ENCODE results near the gene IQGAP1.
A peak's percentile ranks its signal among the peaks of the same experiment; 100 is the strongest.
"Not testable (repeated sequence)": the region's sequence is repeated elsewhere in the genome, so short reads cannot be mapped to it uniquely, and the experiment has no call there.

IQGAP1 gene

DNA sequence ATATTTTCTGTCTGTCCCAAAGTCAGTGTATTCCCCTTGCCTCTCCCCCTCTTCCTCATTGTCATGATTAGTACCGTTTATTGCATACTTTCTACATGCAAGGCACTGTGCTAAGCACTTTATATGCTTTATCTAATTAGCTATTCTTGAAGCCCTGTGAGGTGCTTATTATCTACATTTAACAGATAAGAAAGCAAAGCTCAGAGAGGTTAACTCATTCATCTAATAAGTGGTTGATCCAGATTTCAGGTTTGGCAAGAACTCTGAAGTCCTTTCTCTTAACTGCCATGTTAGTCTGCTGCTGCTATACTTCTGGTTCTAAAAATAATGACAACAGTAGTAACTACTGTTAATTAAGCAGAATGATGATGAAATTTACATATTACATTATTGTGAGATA, 13.5 kb downstream of the IQGAP1 start:
- peak overlapping the region; percentile 49 for H3K4me3 ChIP-seq (ENCODE audit: low read length)
- H3K27me3 ChIP-seq (ENCODE audit: control insufficient read depth, insufficient read depth, low read length), result no peaks in the 10 kb centered on the region
- no peaks in the 10 kb centered on the region for H3K9me3 ChIP-seq (replicated peaks; ENCODE audit: low read length)
- H3K36me3 ChIP-seq (ENCODE audit: insufficient read depth, low read length), result no peaks in the 10 kb centered on the region
- H3K4me2 ChIP-seq (ENCODE audit: low read length), result peak overlapping the region; percentile 74
- peak overlapping the region; percentile 75 for H3K9ac ChIP-seq (ENCODE audit: low read depth, low read length)
- H3K4me1 ChIP-seq (ENCODE audit: control insufficient read depth, insufficient read depth, low read length), result peaks cover 67% of the 10 kb centered on the region

DNA sequence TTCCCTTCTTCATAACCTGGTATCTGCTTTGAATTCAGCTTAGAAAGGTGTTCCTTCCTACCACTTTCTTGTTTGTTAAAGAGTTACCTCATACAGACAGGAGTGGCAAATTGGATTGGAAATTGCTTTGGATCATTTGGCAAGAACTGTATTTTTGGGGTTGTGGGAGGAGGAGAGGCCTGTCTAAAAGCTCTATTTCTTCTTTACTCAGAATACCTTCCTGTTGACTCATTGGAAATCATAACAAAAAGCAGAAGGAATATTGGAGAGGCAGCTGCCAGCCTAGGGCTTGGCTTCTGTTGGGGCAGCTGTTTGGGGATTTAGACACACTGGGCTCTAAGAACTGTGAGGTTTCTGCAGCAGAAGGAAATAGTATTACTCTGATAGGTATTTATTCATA, 14.2 kb downstream of the IQGAP1 start:
- peak overlapping the region; percentile 74 for H3K4me2 ChIP-seq (ENCODE audit: low read length)
- H3K9ac ChIP-seq (ENCODE audit: low read depth, low read length), result peak overlapping the region; percentile 75
- H3K9me3 ChIP-seq (replicated peaks; ENCODE audit: low read length), result no peaks in the 10 kb centered on the region
- H3K4me3 ChIP-seq (ENCODE audit: low read length), result peak overlapping the region; percentile 49
- peaks cover 73% of the 10 kb centered on the region for H3K4me1 ChIP-seq (ENCODE audit: control insufficient read depth, insufficient read depth, low read length)
- H3K36me3 ChIP-seq (ENCODE audit: insufficient read depth, low read length), result no peaks in the 10 kb centered on the region
- H3K27me3 ChIP-seq (ENCODE audit: control insufficient read depth, insufficient read depth, low read length), result no peaks in the 10 kb centered on the region

DNA sequence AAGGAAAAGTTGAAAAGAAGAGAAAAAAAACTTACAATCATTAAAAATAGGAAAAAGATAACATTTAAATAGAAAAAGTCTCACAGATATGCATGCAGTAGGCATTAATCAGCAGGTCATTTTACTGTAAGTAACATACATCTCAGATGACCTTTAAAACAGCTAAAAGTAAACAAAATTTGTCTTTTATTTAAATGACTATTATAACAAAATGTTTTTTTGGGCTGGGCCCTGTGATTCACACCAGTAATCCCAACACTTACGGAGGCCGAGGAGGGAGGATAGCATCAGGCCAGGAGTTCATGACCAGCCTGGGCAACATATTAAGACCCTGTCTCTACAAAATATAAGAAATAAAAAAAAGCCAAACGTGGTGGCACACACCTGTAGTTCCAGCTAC, 14.7 kb downstream of the IQGAP1 start:
- Histone ChIP-seq H3K4me1 (ENCODE audit: control insufficient read depth, insufficient read depth, low read length) (peaks cover 78% of the 10 kb centered on the region), H3K4me2 (ENCODE audit: low read length) (peak overlapping the region; percentile 49), H3K9ac (ENCODE audit: low read depth, low read length) (peak overlapping the region; percentile 61), H3K9me3 (replicated peaks; ENCODE audit: low read length) (no peaks in the 10 kb centered on the region), H3K4me3 (ENCODE audit: low read length) (peak overlapping the region; percentile 26), H3K27me3 (ENCODE audit: control insufficient read depth, insufficient read depth, low read length) (no peaks in the 10 kb centered on the region), H3K36me3 (ENCODE audit: insufficient read depth, low read length) (no peaks in the 10 kb centered on the region)

DNA sequence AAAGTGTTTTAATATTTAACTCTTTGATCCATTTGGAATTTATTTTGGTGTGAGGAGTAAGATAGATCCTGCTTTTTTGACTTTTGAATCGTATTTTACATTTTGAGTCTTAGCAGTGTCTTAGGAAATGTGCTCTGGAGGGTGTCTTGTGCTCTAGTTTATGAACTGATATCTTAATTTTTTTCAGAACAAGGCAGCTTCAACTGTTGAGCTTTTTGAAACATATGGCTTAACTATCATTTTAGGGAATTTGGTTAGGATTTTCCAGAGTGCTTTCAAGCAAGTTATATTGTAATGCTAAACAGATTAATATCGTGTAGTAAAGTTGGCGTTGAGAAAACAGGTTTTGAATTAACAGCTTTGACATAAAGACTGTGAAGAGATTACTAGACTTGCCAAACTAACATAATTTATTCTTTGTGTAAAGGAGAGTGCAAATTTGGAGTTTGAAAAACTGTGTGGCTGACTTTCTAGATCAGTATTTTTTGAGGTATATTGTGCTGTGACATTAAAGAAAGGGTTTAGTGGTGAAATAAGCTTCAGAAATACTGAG, 17.1 kb downstream of the IQGAP1 start:
- Histone ChIP-seq H3K4me2 (ENCODE audit: low read length) (peak overlapping the region; percentile 77), H3K4me3 (ENCODE audit: low read length) (no peak overlapping the region), H3K4me1 (ENCODE audit: control insufficient read depth, insufficient read depth, low read length) (peaks cover 80% of the 10 kb centered on the region)

DNA sequence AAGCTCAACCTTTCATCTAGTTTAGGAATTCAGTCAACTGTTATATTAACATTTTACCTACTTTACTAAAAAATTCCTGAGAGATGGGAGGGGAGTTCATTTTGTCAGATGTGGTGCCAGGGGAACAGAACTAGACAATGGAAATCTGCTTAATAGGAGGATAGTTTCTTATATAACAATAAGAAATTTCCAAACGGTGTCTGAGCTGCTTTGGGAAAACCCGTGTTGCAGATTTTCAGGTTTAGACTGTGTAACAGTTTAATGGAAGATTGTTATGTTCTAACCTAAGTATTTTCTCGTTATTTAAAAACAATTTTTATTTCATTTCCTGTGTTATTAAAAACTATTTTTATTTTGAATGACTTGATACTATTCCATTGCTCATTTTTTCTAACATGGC, 19.3 kb downstream of the IQGAP1 start:
- Histone ChIP-seq H3K4me2 (ENCODE audit: low read length) (peak overlapping the region; percentile 77), H3K27me3 (ENCODE audit: control insufficient read depth, insufficient read depth, low read length) (no peaks in the 10 kb centered on the region), H3K9me3 (replicated peaks; ENCODE audit: low read length) (no peaks in the 10 kb centered on the region), H3K36me3 (ENCODE audit: insufficient read depth, low read length) (peaks cover 5% of the 10 kb centered on the region), H3K9ac (ENCODE audit: low read depth, low read length) (no peak overlapping the region), H3K4me3 (ENCODE audit: low read length) (no peak overlapping the region), H3K4me1 (ENCODE audit: control insufficient read depth, insufficient read depth, low read length) (peaks cover 64% of the 10 kb centered on the region)

More for the DNA sequence above, 17.1 kb downstream of the IQGAP1 start:
- Histone ChIP-seq H3K36me3 (ENCODE audit: insufficient read depth, low read length) (peaks cover 5% of the 10 kb centered on the region), H3K9ac (ENCODE audit: low read depth, low read length) (peak overlapping the region; percentile 65), H3K9me3 (replicated peaks; ENCODE audit: low read length) (no peaks in the 10 kb centered on the region), H3K27me3 (ENCODE audit: control insufficient read depth, insufficient read depth, low read length) (no peaks in the 10 kb centered on the region)

DNA sequence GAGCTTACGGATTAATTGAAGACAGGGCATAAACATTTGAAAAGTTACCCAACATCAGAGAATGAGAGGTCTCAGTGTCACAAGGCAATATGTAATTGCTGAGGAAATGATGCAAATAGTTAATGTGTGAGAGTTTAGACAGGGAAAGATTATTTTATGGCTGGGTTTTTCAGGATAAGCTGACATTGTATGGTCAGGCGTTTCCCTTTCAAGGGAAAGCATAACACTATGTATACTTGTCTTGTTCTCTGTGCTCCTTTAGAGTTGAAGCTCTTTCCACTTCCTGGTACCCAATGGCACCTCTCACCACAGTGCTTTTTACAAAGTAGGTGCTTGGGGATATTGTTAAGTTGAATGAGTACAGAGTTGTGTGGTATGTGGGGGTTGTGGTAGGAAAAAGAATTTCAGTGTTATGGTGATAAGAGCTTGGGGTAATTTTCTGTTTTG, 19.9 kb downstream of the IQGAP1 start:
- no peak overlapping the region for H3K4me3 ChIP-seq (ENCODE audit: low read length)
- H3K9ac ChIP-seq (ENCODE audit: low read depth, low read length), result no peak overlapping the region
- H3K27me3 ChIP-seq (ENCODE audit: control insufficient read depth, insufficient read depth, low read length), result no peaks in the 10 kb centered on the region
- peaks cover 5% of the 10 kb centered on the region for H3K36me3 ChIP-seq (ENCODE audit: insufficient read depth, low read length)
- no peaks in the 10 kb centered on the region for H3K9me3 ChIP-seq (replicated peaks; ENCODE audit: low read length)
- H3K4me1 ChIP-seq (ENCODE audit: control insufficient read depth, insufficient read depth, low read length), result peaks cover 64% of the 10 kb centered on the region
- H3K4me2 ChIP-seq (ENCODE audit: low read length), result no peak overlapping the region

DNA sequence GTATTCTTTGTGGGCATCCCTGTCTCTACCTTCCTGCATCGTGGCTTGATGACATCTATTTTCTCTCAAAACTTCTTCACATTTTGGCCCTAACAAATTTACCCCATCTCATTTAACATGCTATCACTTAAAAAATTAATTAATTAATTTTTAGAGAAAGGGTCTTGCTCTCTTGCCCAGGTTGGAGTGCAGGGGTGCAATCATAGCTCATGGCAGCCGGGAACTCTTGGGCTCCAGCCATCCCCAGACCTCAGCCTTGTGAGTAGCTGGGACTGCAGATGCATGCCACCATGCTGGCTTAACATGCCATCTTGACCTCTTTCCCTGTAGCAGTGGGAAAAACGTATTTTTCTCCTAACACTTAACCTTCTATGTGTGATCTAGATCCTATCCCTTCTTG, 20.6 kb downstream of the IQGAP1 start:
- peaks cover 64% of the 10 kb centered on the region for H3K4me1 ChIP-seq (ENCODE audit: control insufficient read depth, insufficient read depth, low read length)
- no peak overlapping the region for H3K4me3 ChIP-seq (ENCODE audit: low read length)
- H3K9me3 ChIP-seq (replicated peaks; ENCODE audit: low read length), result no peaks in the 10 kb centered on the region
- H3K36me3 ChIP-seq (ENCODE audit: insufficient read depth, low read length), result peaks cover 5% of the 10 kb centered on the region
- no peaks in the 10 kb centered on the region for H3K27me3 ChIP-seq (ENCODE audit: control insufficient read depth, insufficient read depth, low read length)
- H3K4me2 ChIP-seq (ENCODE audit: low read length), result no peak overlapping the region
- no peak overlapping the region for H3K9ac ChIP-seq (ENCODE audit: low read depth, low read length)

DNA sequence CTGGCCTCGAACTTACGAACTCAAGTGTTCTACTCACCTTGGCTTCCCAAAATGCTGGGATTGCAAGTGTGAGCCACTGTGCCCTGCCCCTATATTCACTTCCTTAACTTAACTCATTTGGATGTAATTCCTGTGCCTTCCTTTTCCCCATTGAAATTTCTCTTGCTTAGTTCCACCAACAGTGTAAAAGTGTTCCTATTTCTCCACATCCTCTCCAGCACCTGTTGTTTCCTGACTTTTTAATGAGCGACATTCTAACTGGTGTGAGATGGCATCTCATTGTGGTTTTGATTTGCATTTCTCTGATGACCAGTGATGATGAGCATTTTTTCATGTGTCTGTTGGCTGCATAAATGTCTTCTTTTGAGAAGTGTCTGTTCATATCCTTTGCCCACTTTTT, 21.5 kb downstream of the IQGAP1 start:
- H3K9me3 ChIP-seq (replicated peaks; ENCODE audit: low read length); H3K27me3 ChIP-seq (ENCODE audit: control insufficient read depth, insufficient read depth, low read length); H3K4me3 ChIP-seq (ENCODE audit: low read length); H3K36me3 ChIP-seq (ENCODE audit: insufficient read depth, low read length); H3K4me2 ChIP-seq (ENCODE audit: low read length); H3K9ac ChIP-seq (ENCODE audit: low read depth, low read length): not testable (repeated sequence)
- H3K4me1 ChIP-seq (ENCODE audit: control insufficient read depth, insufficient read depth, low read length), result peaks cover 64% of the 10 kb centered on the region

DNA sequence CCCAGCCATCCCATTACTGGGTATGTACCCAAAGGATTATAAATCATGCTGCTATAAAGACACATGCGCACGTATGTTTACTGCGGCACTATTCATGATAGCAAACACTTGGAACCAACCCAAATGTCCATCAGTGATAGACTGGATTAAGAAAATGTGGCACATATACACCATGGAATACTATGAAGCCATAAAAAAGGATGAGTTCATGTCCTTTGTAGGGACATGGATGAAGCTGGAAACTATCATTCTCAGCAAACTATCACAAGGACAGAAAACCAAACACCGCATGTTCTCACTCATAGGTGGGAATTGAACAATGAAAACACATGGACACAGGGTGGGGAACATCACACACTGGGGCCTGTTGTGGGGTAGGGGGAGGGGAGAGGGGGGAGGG, 22.3 kb downstream of the IQGAP1 start:
- H3K9me3 ChIP-seq (replicated peaks; ENCODE audit: low read length), result not testable (repeated sequence)
- H3K4me1 ChIP-seq (ENCODE audit: control insufficient read depth, insufficient read depth, low read length), result peaks cover 61% of the 10 kb centered on the region

DNA sequence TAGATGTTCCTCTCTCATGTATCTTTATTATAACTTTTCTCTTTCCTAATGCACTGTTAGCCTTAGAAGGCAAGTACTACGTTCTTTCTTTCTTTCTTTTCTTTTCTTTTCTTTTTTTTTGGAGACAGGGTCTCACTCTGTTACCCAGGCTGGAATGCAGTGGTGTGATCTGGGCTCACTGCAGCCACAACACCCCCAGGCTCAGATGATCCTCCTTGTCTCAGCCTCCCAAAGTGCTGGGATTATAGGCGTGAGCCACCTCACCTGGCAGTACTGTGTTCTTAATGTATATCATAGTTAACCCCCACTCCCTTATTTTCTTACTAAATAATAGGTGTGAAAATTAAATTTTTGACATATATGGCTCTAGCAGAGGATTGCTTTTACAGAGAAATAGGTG, 23.1 kb downstream of the IQGAP1 start:
- no peak overlapping the region for H3K9ac ChIP-seq (ENCODE audit: low read depth, low read length)
- H3K27me3 ChIP-seq (ENCODE audit: control insufficient read depth, insufficient read depth, low read length), result no peaks in the 10 kb centered on the region
- no peak overlapping the region for H3K4me2 ChIP-seq (ENCODE audit: low read length)
- peaks cover 5% of the 10 kb centered on the region for H3K36me3 ChIP-seq (ENCODE audit: insufficient read depth, low read length)
- H3K4me3 ChIP-seq (ENCODE audit: low read length), result no peak overlapping the region
- H3K4me1 ChIP-seq (ENCODE audit: control insufficient read depth, insufficient read depth, low read length), result peaks cover 58% of the 10 kb centered on the region
- no peaks in the 10 kb centered on the region for H3K9me3 ChIP-seq (replicated peaks; ENCODE audit: low read length)

More for the DNA sequence above, 22.3 kb downstream of the IQGAP1 start:
- H3K27me3 ChIP-seq (ENCODE audit: control insufficient read depth, insufficient read depth, low read length); H3K4me3 ChIP-seq (ENCODE audit: low read length); H3K9ac ChIP-seq (ENCODE audit: low read depth, low read length); H3K36me3 ChIP-seq (ENCODE audit: insufficient read depth, low read length); H3K4me2 ChIP-seq (ENCODE audit: low read length): not testable (repeated sequence)

DNA sequence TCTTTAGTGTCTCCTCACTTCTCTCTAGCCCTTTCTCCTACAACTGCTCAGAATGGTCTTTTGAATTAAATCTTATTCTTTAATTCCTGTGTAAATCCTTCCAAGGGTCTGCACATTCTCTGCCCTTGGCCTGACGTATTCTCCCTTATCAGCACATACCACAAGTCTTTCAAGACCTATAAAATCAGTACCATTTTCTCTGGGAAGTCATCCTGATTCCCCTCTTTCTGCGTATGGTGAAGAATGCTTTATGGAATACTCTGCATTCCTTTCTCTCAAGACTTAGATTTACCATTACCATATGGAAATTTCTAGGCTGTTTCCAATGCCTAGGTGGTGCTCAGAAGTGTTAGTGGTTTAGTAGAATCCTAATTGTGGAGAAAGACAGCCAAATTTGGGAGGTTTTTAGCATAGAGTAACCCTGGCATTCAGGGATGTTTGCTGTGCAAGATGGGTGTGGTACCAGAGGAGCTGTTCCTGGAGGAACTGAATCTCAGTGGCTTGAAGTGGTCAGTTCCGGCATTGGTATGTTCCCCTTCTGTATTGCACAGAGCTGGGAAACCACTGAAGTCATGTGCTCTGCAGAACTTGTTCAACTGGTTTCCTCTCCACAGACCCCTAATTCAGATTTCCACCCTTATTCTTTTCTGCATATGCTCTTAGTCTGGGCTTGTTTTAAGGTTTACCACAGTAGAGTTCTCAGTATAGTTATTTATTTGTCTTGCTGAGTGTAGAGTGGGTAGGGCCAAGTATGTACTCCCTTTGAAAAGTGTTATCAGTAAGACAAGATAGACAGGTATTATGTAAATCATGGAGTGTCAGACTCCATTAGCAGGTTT, 24.5 kb downstream of the IQGAP1 start:
- peaks cover 44% of the 10 kb centered on the region for H3K4me1 ChIP-seq (ENCODE audit: control insufficient read depth, insufficient read depth, low read length)
- H3K36me3 ChIP-seq (ENCODE audit: insufficient read depth, low read length), result peaks cover 5% of the 10 kb centered on the region
- no peak overlapping the region for H3K9ac ChIP-seq (ENCODE audit: low read depth, low read length)
- H3K9me3 ChIP-seq (replicated peaks; ENCODE audit: low read length), result no peaks in the 10 kb centered on the region
- no peaks in the 10 kb centered on the region for H3K27me3 ChIP-seq (ENCODE audit: control insufficient read depth, insufficient read depth, low read length)
- H3K4me2 ChIP-seq (ENCODE audit: low read length), result no peak overlapping the region
- H3K4me3 ChIP-seq (ENCODE audit: low read length), result no peak overlapping the region
